Measurements from ENCODE around the gene PCSK6.

The PCSK6 gene

DNA sequence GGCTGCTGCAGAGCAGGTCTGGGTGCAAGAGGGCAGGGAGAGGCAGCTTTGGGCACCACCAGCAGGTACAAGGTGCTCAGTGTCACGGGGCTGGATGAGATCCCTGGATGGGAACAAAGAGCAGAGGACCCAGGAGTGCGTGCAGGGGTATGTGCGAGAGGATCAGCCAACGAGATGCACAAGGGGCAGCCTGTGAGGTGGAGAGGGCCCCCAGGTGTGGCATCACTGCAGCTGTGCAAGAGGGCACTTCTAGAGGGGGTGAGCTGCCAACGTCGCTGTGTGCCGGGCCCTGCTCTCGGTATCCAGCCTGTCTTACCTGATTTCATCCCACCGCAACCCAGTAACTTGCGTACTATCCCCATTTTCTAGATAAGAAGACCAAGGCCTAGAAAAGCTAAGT lies 127.1 kb downstream of the PCSK6 start:
- DNase-seq (ENCODE audit: extremely low read depth, insufficient read length): no peak
- no peak for TF ChIP-seq CTCF (IDR thresholded peaks at IDR 0.05; ENCODE audit: insufficient read depth, low read length, poor library complexity, severe bottlenecking)
- Histone ChIP-seq H3K4me3 (replicated peaks; ENCODE audit: low read depth, low read length) (no peak overlapping the region), H3K36me3 (ENCODE audit: control insufficient read depth, insufficient read depth, low read length) (no peaks in the 10 kb centered on the region), H3K27me3 (replicated peaks; ENCODE audit: control insufficient read depth, insufficient read depth, low read length) (no peaks in the 10 kb centered on the region; the same call in none of the 2 replicates)

- Histone ChIP-seq H3K27me3 (replicated peaks; ENCODE audit: control insufficient read depth, insufficient read depth, low read length) (no peaks in the 10 kb centered on the region; the same call in 1 of the 2 replicates), H3K36me3 (ENCODE audit: control insufficient read depth, insufficient read depth, low read length) (no peaks in the 10 kb centered on the region), H3K4me3 (replicated peaks; ENCODE audit: low read depth, low read length) (no peak overlapping the region)
- no peak for DNase-seq (ENCODE audit: extremely low read depth, insufficient read length)
- no peak for TF ChIP-seq CTCF (IDR thresholded peaks at IDR 0.05; ENCODE audit: insufficient read depth, low read length, poor library complexity, severe bottlenecking)
Measured at GRCh38 chr15:101361418-101361817, 128.1 kb downstream of the PCSK6 start.

DNA sequence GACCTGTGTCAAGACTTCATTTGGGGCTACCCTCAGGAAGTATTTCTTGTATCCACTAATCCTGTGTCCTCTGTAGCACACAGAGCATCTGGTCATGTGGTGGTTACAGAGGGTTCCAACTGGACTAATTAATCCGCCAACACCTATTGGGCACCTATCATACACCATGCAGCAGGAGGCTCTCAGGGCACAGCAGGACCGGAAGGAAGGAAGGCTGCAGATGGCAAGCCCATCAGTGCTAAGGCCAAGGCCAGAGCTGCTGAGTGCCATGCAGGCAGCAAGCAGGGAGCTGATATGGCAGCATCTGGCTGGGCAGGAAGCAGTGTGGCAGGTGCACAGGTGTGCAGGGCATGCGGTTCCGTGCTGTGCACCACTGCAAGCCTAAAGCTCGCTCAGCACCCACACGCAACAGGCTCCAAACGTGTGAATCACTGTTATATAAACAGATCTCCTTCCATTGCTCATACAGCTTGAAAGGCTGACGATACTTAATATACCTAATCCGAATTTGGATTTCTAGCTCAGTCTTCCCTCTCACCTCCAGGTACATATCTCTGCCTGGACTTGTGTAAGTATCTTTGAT lies 130.1 kb downstream of the PCSK6 start:
- DNase-seq (ENCODE audit: extremely low read depth, insufficient read length): no peak
- Histone ChIP-seq H3K27me3 (replicated peaks; ENCODE audit: control insufficient read depth, insufficient read depth, low read length) (no peaks in the 10 kb centered on the region; the same call in 1 of the 2 replicates), H3K36me3 (ENCODE audit: control insufficient read depth, insufficient read depth, low read length) (no peaks in the 10 kb centered on the region), H3K4me3 (replicated peaks; ENCODE audit: low read depth, low read length) (no peak overlapping the region)
- no peak for TF ChIP-seq CTCF (IDR thresholded peaks at IDR 0.05; ENCODE audit: insufficient read depth, low read length, poor library complexity, severe bottlenecking)

DNA sequence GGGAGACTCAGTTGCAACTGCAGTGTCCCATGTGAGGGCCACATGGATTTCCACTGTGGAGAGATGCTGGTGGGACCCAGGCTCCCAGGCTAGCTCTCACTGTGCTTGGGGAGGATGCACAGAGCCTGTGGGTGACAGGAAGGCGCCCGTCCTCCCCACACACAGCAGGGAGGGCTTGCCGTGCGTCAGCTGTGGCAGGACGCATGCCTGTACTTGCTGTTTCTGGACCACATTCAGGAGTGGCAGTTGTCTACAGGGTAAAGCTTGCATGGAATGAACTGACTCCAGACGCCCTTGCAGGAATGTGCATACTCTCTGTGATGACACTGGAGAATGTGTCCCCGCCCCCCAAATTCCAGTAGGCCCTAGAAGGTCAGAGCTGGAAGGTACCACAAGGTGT lies 130.6 kb downstream of the PCSK6 start:
- no peak for TF ChIP-seq CTCF (IDR thresholded peaks at IDR 0.05; ENCODE audit: insufficient read depth, low read length, poor library complexity, severe bottlenecking)
- Histone ChIP-seq H3K27me3 (replicated peaks; ENCODE audit: control insufficient read depth, insufficient read depth, low read length) (no peaks in the 10 kb centered on the region; the same call in 1 of the 2 replicates), H3K36me3 (ENCODE audit: control insufficient read depth, insufficient read depth, low read length) (no peaks in the 10 kb centered on the region), H3K4me3 (replicated peaks; ENCODE audit: low read depth, low read length) (no peak overlapping the region)
- DNase-seq (ENCODE audit: extremely low read depth, insufficient read length): no peak

DNA sequence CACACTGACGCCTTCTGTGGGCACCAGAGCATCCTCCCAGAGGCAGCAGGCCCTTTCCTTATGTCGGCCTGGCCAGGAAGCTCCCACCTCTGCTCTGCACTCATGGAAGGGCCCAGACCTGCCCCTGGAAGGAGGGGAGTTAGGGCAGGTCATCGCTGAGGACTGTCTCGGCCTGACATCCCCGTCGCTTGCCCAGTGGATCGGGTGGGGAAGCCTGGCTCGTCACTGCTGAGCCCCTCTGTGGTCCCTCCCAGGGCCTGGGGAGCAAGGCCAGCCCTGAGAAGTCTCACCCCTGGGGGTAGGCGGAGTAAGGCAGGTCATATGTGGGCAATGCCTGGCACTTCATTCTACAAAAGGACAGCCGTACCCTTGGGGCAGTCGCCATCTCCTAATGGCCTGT lies 131.6 kb downstream of the PCSK6 start:
- H3K36me3 ChIP-seq (ENCODE audit: control insufficient read depth, insufficient read depth, low read length): no peaks in the 10 kb centered on the region
- no peak overlapping the region for H3K4me3 ChIP-seq (replicated peaks; ENCODE audit: low read depth, low read length)
- DNase-seq (ENCODE audit: extremely low read depth, insufficient read length): no peak

More for the DNA sequence above, 131.6 kb downstream of the PCSK6 start:
- no peak for TF ChIP-seq CTCF (IDR thresholded peaks at IDR 0.05; ENCODE audit: insufficient read depth, low read length, poor library complexity, severe bottlenecking)
- H3K27me3 ChIP-seq (replicated peaks; ENCODE audit: control insufficient read depth, insufficient read depth, low read length): no peaks in the 10 kb centered on the region; the same call in 1 of the 2 replicates

Measured in GM06990 (cell line).